CD14-positive monocyte (primary cell): ENCODE results near the gene MAP7. TPM values are rescaled to one million over a fixed set of nuclear protein-coding genes. Genes with fewer than 3 reads are reported as not detected.

ENCODE experiments used
- DNase-seq, 3 donors: peaks; one replicate each; pipeline ENCODE4 v3.0.0-alpha.2; 2011 to 2022
- H2AFZ ChIP-seq: 2 replicates; pipeline ENCODE4 v1.6.0; 2012; ENCODE audit warnings: mild to moderate bottlenecking, low read depth, low read length, inconsistent platforms; ENCODE audit not compliant: insufficient read depth, poor library complexity, severe bottlenecking
- H3K27ac ChIP-seq, 2 donors: 1 replicate in 1 of 2; 2 replicates in 1 of 2; pipeline ENCODE4 v1.5.1; 2012 to 2013; ENCODE audit warnings: low read length in 2 of 2, control low read depth in 1 of 2, inconsistent platforms in 1 of 2, low read depth in 1 of 2, mild to moderate bottlenecking in 1 of 2
- H3K27me3 ChIP-seq, 2 donors: one replicate each; pipeline versions ENCODE4 v1.6.0 to v1.6.1; 2011 to 2013; ENCODE audit warnings: low read length in 2 of 2; ENCODE audit not compliant: control insufficient read depth in 2 of 2, insufficient read depth in 2 of 2
- H3K36me3 ChIP-seq, 2 donors: replicated peaks in 1 of 2; 1 replicate in 1 of 2; 2 replicates in 1 of 2; pipeline versions ENCODE4 v1.5.1 to v1.6.1; 2012 to 2013; ENCODE audit warnings: low read length in 2 of 2, control low read depth in 1 of 2, inconsistent platforms in 1 of 2, mild to moderate bottlenecking in 1 of 2; ENCODE audit not compliant: insufficient read depth in 2 of 2, control insufficient read depth in 1 of 2
- H3K4me1 ChIP-seq, 2 donors: 1 replicate in 1 of 2; 2 replicates in 1 of 2; pipeline versions ENCODE4 v1.5.1 to v1.6.1; 2012 to 2013; ENCODE audit warnings: low read length in 2 of 2, control low read depth in 1 of 2, inconsistent platforms in 1 of 2, mild to moderate bottlenecking in 1 of 2, moderate library complexity in 1 of 2; ENCODE audit not compliant: insufficient read depth in 2 of 2, control insufficient read depth in 1 of 2
- H3K4me2 ChIP-seq: replicated peaks from 2 replicates; pipeline ENCODE3; 2012; ENCODE audit warnings: low read length, moderate library complexity, mild to moderate bottlenecking; ENCODE audit not compliant: poor library complexity, severe bottlenecking; ENCODE audit errors: extremely low read depth
- H3K4me3 ChIP-seq, 3 experiments: fragments of 200-600 bp in 1 of 3; sonication (generic) in 1 of 3; replicated peaks in 1 of 3; 1 replicate in 2 of 3; 2 replicates in 1 of 3; pipeline ENCODE4 v1.5.1; 2011 to 2013; ENCODE audit warnings: low read length in 3 of 3, mild to moderate bottlenecking in 3 of 3, control low read depth in 2 of 3, low read depth in 2 of 3, inconsistent platforms in 1 of 3, moderate library complexity in 1 of 3
- H3K79me2 ChIP-seq: 2 replicates; pipeline ENCODE4 v1.6.0; 2012; ENCODE audit warnings: mild to moderate bottlenecking, control low read depth, inconsistent platforms, low read length, moderate library complexity; ENCODE audit not compliant: insufficient read depth
- H3K9ac ChIP-seq: 2 replicates; pipeline ENCODE4 v1.6.0; 2017; ENCODE audit warnings: low read length, mild to moderate bottlenecking; ENCODE audit not compliant: insufficient read depth, poor library complexity, severe bottlenecking
- H3K9me3 ChIP-seq, 2 donors: replicated peaks in 1 of 2; 1 replicate in 1 of 2; 2 replicates in 1 of 2; pipeline versions ENCODE4 v1.5.1 to v1.6.1; 2012 to 2013; ENCODE audit warnings: low read length in 2 of 2, control low read depth in 1 of 2; ENCODE audit not compliant: control insufficient read depth in 1 of 2, insufficient read depth in 1 of 2
- H4K20me1 ChIP-seq: 2 replicates; pipeline ENCODE4 v1.6.0; 2012; ENCODE audit warnings: mild to moderate bottlenecking, low read length, control low read depth, moderate library complexity; ENCODE audit not compliant: insufficient read depth
- H3K27ac Mint-ChIP-seq, 7 donors: one replicate each; pipeline ENCODE4 v1.8.0; 2020; ENCODE audit warnings: mild to moderate bottlenecking in 7 of 7, mixed read lengths in 7 of 7, moderate library complexity in 6 of 7, inconsistent platforms in 2 of 7
- H3K27me3 Mint-ChIP-seq, 3 donors: one replicate each; pipeline ENCODE4 v1.8.0; 2021 to 2022; ENCODE audit warnings: low read depth in 3 of 3, mild to moderate bottlenecking in 3 of 3, mixed read lengths in 3 of 3, moderate library complexity in 3 of 3, inconsistent platforms in 1 of 3
- H3K36me3 Mint-ChIP-seq, 2 donors: one replicate each; pipeline ENCODE4 v1.8.0; 2020; ENCODE audit warnings: mixed read lengths in 2 of 2, inconsistent platforms in 1 of 2, mild to moderate bottlenecking in 1 of 2
- H3K4me1 Mint-ChIP-seq: one replicate; pipeline ENCODE4 v1.8.0; 2020; ENCODE audit warnings: mild to moderate bottlenecking, mixed read lengths
- H3K4me3 Mint-ChIP-seq, 2 donors: one replicate each; pipeline ENCODE4 v1.8.0; 2020; ENCODE audit warnings: mild to moderate bottlenecking in 2 of 2, mixed read lengths in 2 of 2, moderate library complexity in 1 of 2
- H3K9me3 Mint-ChIP-seq, 7 donors: one replicate each; pipeline ENCODE4 v1.8.0; 2020 to 2022; ENCODE audit warnings: mixed read lengths in 7 of 7, mild to moderate bottlenecking in 6 of 7, moderate library complexity in 6 of 7, inconsistent platforms in 2 of 7
- WGBS: methylation state at CpG from one replicate; pipeline ENCODE4 v1.1.5; 2013; ENCODE audit warnings: missing lambda C conversion rate; ENCODE audit not compliant: insufficient coverage; 5-methylcytosine and 5-hydroxymethylcytosine counted together
- intact Hi-C, 2 donors: fragments of 100-400 bp; cut with micrococcal nuclease; formaldehyde crosslinking; loops; one replicate each; pipeline versions ENCODE4 v1.15.0 to v1.15.1; 2023
- polyA plus RNA-seq, 3 donors: library from polyadenylated mRNA; depleted of rRNA in 1 of 3; unstranded in 2 of 3; stranded (reverse) in 1 of 3; fragments of 300-500 nt in 2 of 3; fragments of >200 nt in 1 of 3; fragmentation: Illumina TruSeq in 2 of 3; gene quantifications; 1 replicate in 2 of 3; 2 replicates in 1 of 3; pipeline ENCODE4 v1.2.3, GENCODE V29; 2012 to 2021
- TF ChIP-seq, protein P1 (sequence below): fragments of 200-600 bp; IDR thresholded peaks from one replicate; pipeline ENCODE4 v1.8.0; 2022; ENCODE audit warnings: antibody characterized with exemption, mild to moderate bottlenecking

MAP7 gene
- polyA plus RNA-seq, 3 donors, result 0.67 to 1.6 (median 1.2) TPM

DNA sequence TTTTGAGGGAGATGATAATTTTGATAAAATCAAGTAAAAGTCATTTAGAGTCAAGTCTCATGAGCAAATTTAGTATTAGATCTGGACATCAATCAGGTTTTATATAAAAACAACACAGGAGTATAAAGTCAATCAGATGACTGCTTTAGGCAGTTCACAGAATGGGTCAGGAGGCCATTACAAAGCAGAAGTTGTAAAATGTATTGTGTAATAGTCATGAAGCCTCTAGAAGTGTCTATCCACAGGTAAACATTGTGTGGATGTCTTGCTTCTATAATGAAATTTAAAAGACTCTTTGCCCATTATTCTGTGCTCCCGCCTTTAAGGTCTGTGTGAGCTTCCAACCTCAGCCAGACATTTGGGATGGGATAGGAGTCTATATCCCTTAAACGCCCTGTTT, 28.8 kb downstream of the MAP7 start:
- Histone ChIP-seq H3K36me3 (no peaks in the 10 kb centered on the region), H2AFZ (no peak overlapping the region), H3K4me2 (no peak overlapping the region), H3K4me1 (peaks cover 9 to 15% of the 10 kb centered on the region in 2 donors), H3K27me3 (no peaks in the 10 kb centered on the region), H4K20me1 (no peaks in the 10 kb centered on the region), H3K27ac (no peak overlapping the region), H3K9ac (no peak overlapping the region), H3K9me3 (no peaks in the 10 kb centered on the region), H3K4me3 (no peak overlapping the region), H3K79me2 (no peaks in the 10 kb centered on the region)
- Mint-ChIP-seq H3K36me3 (no peaks in the 10 kb centered on the region), H3K9me3 (no peaks in the 10 kb centered on the region), H3K4me3 (no peak overlapping the region), H3K27me3 (peaks cover 1 to 5% (median 3%) of the 10 kb centered on the region in 3 donors), H3K4me1 (peaks cover 16% of the 10 kb centered on the region), H3K27ac (no peak overlapping the region)
- WGBS, result no CpG with 5 or more reads among the region's 2 CpGs
- peak in 1 of 3 donors; percentile 4 for DNase-seq
- TF ChIP-seq, protein P1, sequence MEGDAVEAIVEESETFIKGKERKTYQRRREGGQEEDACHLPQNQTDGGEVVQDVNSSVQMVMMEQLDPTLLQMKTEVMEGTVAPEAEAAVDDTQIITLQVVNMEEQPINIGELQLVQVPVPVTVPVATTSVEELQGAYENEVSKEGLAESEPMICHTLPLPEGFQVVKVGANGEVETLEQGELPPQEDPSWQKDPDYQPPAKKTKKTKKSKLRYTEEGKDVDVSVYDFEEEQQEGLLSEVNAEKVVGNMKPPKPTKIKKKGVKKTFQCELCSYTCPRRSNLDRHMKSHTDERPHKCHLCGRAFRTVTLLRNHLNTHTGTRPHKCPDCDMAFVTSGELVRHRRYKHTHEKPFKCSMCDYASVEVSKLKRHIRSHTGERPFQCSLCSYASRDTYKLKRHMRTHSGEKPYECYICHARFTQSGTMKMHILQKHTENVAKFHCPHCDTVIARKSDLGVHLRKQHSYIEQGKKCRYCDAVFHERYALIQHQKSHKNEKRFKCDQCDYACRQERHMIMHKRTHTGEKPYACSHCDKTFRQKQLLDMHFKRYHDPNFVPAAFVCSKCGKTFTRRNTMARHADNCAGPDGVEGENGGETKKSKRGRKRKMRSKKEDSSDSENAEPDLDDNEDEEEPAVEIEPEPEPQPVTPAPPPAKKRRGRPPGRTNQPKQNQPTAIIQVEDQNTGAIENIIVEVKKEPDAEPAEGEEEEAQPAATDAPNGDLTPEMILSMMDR, result no peak
- intact Hi-C loops, result no loop called here

DNA sequence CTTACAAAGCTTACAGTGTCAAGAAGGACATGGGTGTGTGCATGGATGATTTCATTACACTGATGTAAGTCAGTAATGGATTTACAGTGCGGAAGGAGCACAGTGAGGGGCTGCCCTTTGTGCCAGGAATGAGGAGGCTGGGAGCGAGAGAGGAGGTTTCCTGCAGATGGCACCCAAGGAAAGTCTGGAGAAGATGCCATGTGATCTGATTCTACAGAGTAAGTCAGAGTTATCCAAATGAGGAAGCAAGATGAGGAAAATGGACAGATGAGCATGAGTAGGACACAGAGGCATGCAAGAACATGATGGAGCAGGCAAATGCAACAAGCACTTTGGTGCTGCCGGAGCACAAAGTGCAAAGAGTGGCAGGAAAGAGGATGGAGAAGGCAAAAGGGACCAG, 29.7 kb downstream of the MAP7 start:
- H3K4me2 ChIP-seq, result no peak overlapping the region
- Mint-ChIP-seq H3K4me1 (peaks cover 8% of the 10 kb centered on the region), H3K4me3 (no peak overlapping the region), H3K27ac (no peak overlapping the region), H3K9me3 (no peaks in the 10 kb centered on the region), H3K36me3 (no peaks in the 10 kb centered on the region), H3K27me3 (peaks cover 1 to 3% (median 2%) of the 10 kb centered on the region in 3 donors)
- DNase-seq, result no peak
- no peaks in the 10 kb centered on the region for H3K79me2 ChIP-seq
- no peaks in the 10 kb centered on the region for H3K36me3 ChIP-seq
- intact Hi-C loops, result no loop called here
- no peak overlapping the region for H3K27ac ChIP-seq
- H4K20me1 ChIP-seq, result no peaks in the 10 kb centered on the region
- no peak overlapping the region for H3K4me3 ChIP-seq
- no peak overlapping the region for H3K9ac ChIP-seq
- H3K9me3 ChIP-seq, result no peaks in the 10 kb centered on the region
- no peak overlapping the region for H2AFZ ChIP-seq
- TF ChIP-seq, protein P1, result no peak
- peaks cover under 1 to 6% of the 10 kb centered on the region in 2 donors for H3K4me1 ChIP-seq
- WGBS, result 92% methylated on average over 3 of the region's 3 CpGs
- no peaks in the 10 kb centered on the region for H3K27me3 ChIP-seq
